GM18520 (cell line): Measurements from ENCODE around the gene FOXD1.
"Not testable (repeated sequence)": the region's sequence is repeated elsewhere in the genome, so short reads cannot be mapped to it uniquely, and the experiment has no call there.

ENCODE experiments used
- ATAC-seq: cut with Tn5 transposase; IDR thresholded peaks from one replicate; pipeline ENCODE4 v1.9.1; 2021; ENCODE audit not compliant: unreplicated experiment

Gene FOXD1

GRCh38 chr5:73448463-73449136, at the start of gene FOXD1:
TSS of gene FOXD1 (minus strand) at chr5:73448777. CDS start at chr5:73448362, 415 bp downstream.
- peak; percentile 56 for ATAC-seq

DNA sequence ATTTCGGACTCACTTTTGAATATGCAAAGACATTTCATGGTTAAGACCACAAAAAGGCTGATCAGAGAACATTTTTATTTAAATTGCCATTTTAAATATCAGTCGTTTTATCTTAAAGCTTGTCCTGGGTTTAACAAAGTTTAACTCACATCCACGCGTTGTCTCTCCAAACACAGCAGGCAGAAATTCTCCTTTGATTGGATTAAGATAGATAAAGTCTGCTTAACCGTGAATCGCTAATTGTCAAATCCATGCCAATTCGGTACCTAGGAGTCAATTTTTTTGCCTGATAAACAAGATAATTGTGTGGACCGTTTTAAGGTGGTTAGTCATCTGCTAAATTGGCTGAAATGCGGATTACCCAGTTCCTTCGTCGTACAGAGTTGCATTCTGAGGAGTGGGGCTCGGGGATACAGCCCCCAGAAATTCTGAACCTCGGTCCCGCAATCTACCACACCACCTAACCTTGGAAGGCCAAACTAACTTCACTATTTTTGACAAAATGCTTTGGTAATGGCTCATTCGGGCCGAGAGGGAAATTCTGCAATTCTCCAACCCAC, 49.0 kb upstream of the FOXD1 start:
- ATAC-seq: no peak

DNA sequence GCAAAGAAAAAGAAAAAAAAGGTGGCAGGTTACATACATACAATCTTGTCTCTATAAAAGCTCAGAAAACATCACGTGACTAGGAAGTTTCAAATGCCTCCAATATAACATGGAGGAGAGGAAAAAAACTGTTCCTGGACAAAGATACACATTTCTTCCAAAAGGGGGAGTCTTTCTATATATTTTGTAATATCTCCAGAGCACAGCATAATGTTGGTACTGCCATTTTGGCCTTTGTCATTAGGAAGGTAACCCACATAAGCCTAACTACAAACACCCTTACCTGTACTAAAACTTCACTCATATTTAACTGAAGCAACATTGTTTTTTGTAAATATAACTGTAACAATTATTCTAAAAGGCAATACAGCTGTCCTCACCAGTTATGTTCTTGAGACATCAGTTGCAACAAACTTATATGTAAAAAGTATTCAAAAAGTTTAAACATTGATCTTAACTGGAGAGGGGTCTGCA, 48.4 kb upstream of the FOXD1 start:
- no peak for ATAC-seq

DNA sequence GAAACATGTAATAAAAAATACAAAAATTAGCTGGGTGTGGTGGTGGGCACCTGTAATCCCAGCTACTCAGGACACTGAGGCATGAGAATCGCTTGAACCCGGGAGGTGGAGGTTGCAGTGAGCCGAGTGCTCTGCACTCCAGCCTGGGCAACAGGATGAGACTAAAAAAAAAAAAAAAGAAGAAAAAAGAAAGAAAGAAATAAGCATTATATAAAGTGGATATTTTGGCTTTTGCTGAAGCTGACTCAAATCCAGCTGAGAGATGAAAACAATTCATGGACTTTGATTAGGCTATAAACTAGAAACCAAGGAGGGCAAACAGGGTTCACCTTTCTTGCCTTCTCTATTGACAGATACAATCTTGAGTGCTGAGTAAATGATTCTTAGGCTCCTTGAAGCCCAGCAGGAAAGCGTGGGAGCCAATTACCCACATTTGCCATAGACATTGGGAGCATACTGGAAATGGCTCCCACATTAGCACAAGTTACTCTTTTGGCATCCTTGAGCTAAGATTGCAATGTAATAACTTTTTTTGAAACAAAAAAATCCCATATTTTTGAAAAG, 47.3 kb upstream of the FOXD1 start:
- ATAC-seq: no peak

- no peak for ATAC-seq
These were observed 46.1 kb upstream of the FOXD1 start for GRCh38 chr5:73494721-73495120.

GRCh38 chr5:73493421-73493820, 44.8 kb upstream of the FOXD1 start:
- no peak for ATAC-seq

DNA sequence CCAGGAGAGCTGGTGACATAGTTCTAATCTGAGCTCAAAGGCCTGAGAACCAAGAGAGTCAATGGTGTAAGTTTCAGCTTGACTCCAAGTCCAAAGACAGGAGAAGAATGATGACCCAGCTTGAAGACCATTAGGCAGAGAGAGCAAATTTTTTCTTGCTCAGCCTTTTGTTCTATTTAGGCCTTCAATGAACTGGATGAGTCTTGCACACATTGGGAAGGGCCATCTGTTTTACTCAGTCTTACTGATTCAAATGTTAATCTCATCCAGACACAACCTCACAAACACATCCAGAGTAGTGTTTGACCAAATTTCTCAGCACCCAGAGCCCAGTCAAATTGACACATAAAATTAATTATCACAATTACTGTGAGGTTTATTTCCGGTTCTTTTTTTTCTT, 42.6 kb upstream of the FOXD1 start:
- no peak for ATAC-seq

GRCh38 chr5:73490088-73490487, 41.5 kb upstream of the FOXD1 start:
- no peak for ATAC-seq

GRCh38 chr5:73488806-73489205, 40.2 kb upstream of the FOXD1 start:
- no peak for ATAC-seq

DNA sequence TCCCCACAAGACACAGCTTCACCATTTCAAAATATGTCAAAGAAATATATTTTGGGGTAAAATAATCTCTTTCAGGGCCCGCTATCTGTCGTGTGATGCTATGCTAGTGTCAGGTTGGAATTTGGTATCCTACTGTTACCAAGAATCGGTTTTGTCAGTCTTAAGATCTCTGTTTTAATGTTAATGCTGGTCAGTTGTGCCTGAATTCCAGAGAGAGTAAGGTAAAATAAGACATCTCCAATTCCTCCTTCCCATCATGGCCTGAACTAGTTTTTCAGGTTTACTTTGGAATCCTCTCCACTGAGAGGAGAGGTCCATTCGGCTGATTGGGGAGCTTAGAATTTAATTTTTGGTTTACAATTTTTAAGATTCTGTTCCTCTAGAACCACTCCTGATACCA, 39.2 kb upstream of the FOXD1 start:
- ATAC-seq: no peak

DNA sequence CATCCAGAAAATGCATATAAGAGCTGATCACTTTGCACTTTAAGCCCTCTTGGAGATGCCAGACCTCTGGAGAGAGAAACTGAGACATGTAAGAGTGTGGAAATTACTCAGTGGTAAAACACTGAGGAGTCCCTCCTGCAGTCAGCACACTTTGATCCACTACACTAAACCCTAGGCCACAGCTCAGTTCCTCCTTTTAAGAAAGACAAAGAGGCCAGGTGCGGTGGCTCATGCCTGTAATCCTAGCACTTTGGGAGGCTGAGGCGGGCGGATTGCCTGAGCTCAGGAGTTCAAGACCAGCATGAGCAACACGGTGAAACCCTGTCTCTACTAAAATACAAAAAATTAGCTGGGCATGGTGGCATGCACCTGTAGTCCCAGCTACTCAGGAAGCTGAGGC, 38.7 kb upstream of the FOXD1 start:
- not testable (repeated sequence) for ATAC-seq

GRCh38 chr5:73486119-73486899, 37.7 kb upstream of the FOXD1 start:
- ATAC-seq: no peak

- ATAC-seq: no peak
These were observed 37.1 kb upstream of the FOXD1 start for GRCh38 chr5:73485715-73486114.

DNA sequence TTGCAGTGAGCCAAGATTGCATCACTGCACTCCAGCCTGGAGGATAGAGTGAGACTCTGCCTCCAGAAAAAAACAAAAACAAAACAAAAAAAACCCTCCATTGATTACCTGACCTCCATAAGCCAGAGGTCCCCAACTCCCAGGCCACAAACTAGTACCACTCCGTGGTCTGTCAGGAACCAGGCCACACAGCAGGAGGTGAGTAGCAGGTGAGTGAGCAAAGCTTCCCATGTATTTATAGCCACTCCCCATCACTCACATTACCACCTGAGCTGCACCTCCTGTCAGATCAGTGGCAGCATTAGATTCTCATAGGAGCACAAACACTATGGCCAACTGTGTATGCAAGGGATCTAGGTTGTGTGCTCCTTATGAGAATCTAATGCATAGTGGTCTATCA, 35.9 kb upstream of the FOXD1 start:
- no peak for ATAC-seq

- ATAC-seq: no peak
These were observed 35.1 kb upstream of the FOXD1 start for GRCh38 chr5:73483676-73484075.

GRCh38 chr5:73482383-73483136, 34.0 kb upstream of the FOXD1 start:
- no peak for ATAC-seq

GRCh38 chr5:73480500-73480899, 31.9 kb upstream of the FOXD1 start:
- ATAC-seq: no peak

GRCh38 chr5:73472116-73472515, 23.5 kb upstream of the FOXD1 start:
- no peak for ATAC-seq

DNA sequence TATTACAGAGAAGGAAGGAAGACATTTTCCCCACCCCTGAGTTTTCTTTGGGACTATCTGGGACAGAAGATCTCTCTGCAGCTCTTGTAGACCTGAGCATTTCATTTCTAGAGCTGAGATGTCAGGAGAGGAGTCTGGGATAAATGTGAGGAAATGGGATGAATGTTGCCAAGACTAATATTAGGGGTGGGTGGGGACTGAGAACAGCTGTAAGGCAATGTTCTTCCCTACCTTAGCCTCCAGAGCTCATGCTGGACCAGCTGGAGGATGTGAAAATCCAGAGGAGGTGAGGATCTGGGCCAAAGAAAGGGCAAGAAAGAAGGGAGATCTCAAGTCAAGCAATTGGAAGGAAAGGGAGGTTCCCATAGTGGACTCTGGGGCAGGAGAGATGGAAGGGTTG, 23.1 kb upstream of the FOXD1 start:
- ATAC-seq: no peak

DNA sequence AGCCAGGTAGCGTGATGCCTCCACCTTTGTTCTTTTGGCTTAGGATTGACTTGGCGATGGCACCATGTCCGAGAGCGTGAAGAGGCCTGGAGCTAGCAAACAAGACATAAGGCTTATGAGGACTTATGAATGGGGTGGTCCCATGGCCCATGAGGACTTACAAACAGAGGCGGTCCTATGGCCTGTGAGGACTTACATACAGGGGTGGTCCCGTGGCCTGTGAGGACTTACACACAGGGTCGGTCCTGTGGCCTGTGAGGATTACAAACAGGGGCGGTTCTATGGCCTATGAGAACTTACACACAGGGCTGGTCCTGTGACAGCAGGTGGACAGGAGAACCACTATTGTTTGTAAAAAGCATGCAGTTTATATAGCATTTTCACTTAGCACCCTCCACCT, 21.3 kb upstream of the FOXD1 start:
- ATAC-seq: no peak

GRCh38 chr5:73468638-73469037, 20.1 kb upstream of the FOXD1 start:
- not testable (repeated sequence) for ATAC-seq
